Activated naive CD4-positive, alpha-beta T cell (primary cell): ENCODE data around the gene WDPCP.
"Not testable (repeated sequence)": the region's sequence is repeated elsewhere in the genome, so short reads cannot be mapped to it uniquely, and the experiment has no call there.

Experiments used
- DNase-seq, 4 experiments: peaks; one replicate each; lab custom pipeline; 2025; lab: John Stamatoyannopoulos, UW

Gene WDPCP

DNA sequence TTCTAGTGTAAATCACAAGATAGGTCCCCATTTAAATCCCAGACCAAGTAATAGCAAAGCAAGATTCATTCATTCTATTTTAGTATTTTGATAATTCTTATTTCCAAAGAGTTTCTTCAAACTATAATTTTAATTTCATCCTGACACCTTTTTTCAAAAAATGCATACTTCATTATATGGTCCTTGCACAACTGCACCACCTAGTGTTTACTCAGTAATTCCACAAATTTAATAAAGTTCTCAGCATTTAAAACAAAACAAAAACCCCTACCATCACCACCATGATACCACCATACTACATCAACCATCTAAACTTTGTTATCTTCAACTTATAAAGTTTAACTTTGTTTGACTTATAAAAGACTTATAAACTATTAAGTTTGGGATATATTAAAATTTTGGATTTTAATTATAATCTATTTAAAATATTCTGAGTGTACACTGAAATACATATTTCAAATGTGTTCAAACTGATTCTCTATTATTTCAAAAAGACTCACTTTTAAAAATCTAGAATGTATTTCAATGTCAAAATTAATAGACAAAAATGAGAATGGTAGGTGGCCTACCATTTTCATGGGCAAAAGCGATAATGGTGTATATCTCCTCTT, 44.2 kb downstream of the WDPCP start:
- no peak for DNase-seq

DNA sequence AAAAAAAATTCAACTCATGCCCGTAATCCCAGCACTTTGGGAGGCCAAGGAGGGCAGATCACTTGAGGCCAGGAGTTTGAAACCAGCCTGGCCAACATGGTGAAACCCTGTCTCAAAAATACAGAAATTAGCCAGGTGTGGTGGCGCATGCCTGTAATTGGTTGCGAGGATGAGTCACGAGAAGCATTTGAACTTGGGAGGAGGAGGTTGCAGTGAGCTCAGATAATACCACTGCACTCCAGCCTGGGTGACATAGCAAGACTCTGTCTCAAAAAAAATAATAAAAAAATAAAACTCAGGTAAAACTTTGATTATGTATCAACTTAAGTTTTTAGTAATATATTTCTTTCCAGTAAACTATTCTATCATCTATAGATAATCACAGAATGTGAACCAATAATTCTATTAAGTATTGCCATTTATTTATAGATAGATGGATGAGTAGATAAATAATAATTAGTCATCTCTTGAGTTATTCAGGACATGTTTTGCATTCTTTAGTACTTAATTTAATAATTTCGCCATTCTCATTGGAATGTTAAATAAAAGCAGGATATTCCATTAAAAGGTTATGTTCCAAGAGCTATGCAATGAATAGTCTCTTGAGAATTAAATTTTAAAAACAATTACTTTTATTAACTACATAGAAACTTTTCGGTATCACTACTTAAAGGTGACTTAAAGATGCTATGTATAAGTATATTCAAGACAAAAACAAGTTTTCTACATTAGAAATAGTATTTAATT, 48.7 kb downstream of the WDPCP start:
- no peak for DNase-seq

DNA sequence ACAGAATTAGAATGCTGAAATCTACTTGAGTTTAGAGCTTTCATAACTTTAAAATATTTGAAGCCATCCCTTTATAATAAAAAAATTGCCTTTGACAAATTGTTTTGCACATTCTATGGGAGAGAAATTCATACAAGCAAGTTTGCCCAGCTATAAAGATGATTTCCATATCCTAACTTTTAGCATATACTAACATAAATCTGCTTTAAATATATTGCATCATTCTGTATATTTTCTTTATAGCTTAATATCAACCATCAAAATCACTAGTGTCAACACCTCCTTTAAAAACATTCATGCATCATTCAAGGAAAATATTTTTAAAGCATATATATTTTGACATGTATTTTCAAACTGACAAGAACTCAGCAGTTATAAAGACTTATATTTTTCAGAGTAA, 49.9 kb downstream of the WDPCP start:
- no peak for DNase-seq

DNA sequence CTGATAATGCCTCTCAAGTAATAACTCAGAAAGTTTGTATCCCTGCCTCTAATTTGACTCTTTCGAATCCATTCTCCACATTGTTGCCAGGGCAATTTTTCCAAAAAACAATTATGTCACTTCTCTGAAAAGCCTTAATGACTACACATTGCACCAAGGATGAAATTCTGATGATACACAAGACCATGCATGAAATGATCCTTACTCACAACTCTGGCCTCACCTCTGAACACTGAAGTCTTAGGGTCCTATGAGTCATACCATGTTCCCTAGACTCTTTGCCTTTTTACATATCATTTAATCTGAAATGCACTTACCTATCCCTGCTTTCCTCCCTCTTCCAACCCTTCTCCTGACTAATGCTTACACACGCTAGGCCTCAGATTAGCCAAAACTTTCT, 51.0 kb downstream of the WDPCP start:
- DNase-seq: no peak

DNA sequence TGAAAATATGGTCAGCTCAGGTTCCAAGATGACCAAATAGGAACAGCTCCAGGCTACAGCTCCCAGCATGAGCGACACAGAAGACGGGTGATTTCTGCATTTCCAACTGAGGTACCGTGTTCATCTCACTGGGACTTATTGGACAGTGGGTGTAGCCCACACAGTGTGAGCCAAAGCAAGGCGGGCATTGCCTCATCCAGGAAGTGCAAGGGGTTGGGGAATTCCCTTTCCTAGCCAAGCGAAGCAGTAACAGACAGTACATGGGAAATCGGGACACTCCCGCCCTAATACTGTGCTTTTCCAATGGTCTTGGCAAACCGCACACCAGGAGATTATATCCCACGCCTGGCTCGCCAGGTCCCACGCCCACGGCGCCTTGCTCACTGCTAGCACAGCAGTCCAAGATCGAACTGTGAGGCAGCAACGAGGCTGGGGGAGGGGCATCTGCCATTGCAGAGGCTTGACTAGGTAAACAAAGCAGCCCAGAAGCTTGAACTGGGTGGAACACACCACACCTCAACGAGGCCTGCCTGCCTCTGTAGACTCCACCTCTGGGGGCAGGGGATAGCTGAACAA, 57.5 kb downstream of the WDPCP start:
- DNase-seq: no peak

DNA sequence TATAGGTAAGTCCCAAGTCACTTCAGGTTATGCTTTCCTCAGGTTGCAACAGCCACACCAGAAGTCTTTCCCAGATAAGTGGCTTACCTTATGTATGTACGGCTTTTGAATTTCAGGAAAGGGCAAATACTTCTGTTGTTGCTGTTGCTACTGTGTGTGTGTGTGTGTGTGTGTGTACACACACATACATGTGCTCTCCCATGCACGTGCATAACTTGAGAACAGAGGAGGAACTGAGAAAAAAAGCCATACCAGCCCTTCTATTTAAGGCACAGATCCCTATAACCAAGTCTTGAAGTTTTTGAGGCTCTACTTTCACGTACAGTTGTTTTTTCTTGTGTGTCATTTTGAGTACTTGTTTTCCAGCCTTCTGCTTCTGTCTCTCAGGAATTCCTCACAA, 62.4 kb downstream of the WDPCP start:
- no peak for DNase-seq

DNA sequence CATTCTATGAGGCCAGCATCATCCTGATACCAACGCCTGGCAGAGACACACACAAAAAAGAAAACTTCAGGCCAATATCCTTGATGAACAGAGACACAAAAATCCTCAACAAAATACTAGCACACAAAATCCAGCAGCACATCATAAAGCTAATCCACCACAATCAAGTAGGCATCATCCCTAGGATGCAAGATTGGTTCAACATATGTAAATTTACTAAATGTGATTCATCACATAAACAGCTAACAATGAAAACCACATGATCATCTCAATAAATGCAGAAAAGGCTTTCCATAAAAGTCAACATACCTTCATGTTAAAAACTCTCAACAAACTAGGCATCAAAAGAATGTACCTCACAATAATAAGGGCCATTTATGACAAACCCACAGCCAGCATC, 65.3 kb downstream of the WDPCP start:
- DNase-seq: no peak

DNA sequence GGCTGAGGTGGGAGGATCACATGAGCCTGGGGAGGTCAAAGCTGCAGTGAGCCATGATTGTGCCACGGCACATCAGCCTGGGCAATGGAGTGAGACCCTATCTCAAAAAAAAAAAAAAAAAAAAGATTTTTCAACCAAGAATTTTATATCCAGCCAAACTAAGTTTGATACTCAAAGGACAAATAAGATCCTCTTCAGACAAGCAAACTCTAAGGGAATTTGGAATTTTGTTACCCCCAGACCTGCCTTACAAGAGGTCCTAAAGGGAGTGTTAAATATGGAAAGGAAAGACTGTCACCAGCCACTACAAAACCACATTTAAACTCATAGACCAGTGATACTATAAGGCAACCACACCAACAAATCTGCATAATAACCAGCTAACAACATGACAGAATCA, 67.5 kb downstream of the WDPCP start:
- no peak for DNase-seq

DNA sequence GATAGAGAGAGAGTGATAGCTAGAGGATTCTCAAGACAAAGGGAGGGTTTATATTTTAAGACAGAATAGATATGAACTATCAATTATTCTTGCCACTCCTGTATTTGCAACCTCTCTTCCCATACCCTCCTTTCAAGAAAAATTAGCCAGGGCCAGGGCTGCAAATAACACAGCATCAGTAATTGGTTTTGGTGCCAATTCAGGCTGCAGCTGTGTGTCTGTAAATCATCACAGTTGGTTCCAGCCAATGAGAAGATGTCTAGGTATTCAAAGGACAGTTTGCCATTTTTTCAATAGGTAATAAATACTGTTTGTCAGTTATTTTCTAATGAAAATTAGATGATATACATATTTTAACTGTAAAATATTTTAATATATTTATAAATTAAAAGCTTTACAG, 73.5 kb downstream of the WDPCP start:
- DNase-seq: no peak

DNA sequence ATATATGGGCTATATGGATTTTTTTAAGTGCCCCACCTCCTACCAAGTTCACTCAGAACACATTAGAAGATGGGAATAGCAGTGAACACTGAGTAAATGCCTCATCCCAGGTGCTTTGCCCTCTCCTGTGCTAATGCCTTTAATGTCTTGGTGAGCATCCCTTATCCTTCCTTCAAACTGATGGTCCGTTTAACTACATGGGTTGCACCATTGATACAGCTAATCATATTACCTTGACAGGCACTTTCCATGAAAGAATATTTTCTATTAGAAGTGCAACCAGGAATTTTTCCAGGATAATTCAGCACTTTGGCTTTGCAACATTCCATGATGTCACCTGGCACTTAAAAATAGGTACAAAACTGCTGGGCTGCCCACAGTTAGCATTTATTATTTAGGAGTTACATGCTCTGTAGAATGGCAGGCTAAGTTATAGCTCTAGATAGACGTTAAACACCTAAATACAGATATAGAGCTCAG, 74.0 kb downstream of the WDPCP start:
- no peak for DNase-seq

DNA sequence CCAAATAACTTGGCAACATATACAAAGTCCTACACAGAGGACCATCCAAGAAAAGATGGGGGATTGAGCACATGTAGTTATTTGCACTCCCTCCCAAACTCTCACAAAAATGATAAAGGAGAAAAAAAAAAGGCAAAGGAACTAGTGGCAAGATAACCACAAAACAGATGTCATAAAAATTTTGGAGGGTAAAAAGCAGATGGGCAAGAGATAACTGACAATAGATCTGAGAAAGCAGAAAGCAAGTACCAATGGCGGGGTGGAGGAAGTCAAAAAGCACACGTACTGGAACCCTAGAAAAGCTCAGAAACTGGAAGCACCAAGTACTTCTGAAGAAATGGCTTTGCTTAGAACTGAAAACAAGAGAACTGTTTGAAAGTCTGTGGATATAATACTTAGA, 82.0 kb downstream of the WDPCP start:
- no peak for DNase-seq

DNA sequence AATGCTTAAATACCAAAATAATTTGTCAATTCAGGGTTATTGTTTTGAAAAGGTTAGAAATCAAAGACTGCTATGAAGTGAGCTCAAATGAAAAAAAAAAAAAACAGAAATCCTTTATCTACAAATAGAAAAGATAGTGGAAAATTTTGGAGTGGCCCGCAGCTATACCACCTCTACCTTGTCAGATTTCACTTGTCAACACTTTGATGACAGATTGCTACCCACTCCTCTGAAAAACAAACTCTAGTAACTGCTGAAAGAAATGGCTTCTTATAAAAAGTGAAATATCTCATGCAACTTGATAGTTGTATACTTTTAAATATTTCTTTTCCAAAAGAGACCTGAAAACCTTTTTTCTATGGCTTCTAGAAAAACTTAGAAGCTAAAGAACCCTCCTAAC, 84.5 kb downstream of the WDPCP start:
- DNase-seq: no peak

DNA sequence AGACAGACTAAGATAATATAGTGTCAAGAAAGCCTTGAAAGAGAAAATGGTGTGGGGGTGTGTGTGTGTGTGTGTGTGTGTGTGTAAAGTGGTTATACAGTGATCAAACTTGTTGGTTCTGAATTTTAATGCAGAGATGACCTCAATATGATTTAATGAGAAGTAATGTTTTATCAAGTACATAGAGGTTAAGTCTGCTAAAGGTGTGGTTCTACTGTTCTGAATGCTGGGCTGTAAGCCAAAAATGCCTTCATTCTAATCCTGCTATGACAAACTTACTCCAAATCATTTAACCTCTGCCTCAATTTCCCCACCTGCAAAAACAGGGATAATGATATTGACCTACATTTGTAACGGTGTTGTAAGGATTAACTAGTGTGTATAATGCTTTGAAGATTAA, 87.9 kb downstream of the WDPCP start:
- DNase-seq: no peak

DNA sequence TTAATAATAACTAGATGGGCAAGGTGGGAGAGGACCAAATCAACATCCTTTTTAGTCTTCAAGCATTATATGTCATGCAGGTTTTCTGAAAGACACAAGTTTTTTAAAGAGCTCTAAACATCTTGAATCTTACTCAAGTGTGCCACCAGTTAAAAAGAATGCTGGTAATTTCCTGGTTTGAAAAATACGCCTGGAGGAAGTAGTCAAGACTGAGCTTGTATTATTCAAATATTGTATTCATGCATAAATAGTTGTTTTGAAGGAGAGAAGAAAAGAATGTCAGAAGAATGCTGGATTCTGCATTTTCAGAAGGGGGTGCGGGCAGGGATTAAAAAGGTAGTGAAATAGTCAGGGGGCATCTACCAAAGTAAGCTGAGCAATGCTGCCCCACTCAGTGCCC, 90.7 kb downstream of the WDPCP start:
- no peak for DNase-seq

DNA sequence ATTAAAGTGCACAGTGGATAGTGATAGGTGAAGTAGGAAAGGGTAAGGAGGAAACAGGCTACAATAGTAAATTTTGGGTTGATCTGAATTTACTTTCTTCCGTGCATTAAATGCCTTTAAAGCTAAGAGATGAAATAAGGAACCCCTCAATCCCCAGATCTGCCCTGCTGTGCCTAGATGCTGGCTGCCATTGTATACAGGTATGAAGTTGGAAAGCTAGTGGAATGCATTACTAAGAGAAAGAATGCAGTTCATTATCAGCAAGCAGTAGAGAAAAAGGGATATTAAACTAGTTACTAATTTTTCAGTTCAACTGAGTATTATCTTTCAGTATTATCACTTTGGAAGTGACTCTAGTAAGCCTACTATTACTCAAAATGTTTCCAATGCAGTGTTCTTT, 93.3 kb downstream of the WDPCP start:
- DNase-seq: no peak

DNA sequence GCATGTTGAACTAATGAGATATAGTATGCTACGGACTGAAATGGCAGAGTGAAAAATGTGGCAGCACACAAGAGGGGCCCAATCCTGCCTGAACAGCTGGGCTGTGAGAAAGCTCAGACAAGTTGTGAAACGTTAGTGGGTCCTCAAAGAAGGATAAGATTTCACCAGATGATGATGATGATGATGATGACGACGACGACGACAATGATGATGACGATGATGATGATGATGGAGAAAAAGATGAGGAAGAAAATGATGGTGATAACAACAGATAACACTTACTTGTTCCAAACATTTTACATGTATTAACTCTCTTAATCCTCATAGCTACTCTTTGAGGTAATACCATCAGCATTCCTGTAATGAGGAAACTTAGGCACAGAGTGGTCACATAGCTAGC, 94.2 kb downstream of the WDPCP start:
- DNase-seq: no peak

DNA sequence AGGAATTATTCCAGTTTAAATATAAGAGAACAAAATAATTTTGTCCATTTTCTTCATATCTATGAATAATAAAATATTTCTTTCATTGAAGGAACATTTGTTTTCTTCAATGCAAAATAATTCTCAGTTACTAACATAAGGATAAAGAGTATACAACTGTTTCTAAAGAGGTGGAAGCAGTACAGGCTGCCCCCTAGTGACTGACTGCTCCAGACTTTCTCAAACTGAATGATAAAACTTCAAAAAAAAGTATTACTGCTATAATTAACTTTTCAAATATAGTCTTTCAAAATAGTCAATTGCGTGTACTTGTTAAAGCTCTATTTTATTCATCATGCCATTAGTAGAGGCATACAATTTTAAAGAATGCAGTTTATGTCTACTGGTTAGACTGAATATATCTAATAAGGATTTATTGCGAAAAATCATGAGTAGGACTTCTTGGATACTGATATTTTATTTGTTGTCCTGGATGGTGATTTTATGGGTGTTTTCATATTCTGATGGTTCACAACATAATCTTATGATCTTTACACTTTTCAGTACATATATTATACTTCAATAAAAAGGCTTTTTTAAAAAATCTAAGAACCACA, 100.1 kb downstream of the WDPCP start:
- no peak for DNase-seq

DNA sequence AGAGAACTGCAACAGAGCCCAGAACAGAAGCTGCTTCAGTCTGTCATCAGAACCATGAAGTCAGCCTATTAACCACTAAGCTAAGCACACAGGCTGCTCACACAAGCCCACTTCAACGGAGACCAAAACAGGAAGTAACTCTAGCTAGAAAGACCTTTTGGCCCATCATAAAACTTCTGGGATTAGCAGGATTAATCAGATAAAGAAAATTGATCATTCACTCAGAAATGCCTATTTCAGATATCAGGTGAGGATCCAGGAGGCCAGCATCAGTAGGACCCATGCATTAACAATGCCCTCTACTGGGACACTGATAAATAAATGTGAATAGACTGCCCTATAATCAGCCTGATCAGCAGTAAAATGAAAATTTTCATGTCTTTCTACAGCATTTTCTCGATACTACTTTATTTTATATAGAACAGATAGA, 101.4 kb downstream of the WDPCP start:
- no peak for DNase-seq

DNA sequence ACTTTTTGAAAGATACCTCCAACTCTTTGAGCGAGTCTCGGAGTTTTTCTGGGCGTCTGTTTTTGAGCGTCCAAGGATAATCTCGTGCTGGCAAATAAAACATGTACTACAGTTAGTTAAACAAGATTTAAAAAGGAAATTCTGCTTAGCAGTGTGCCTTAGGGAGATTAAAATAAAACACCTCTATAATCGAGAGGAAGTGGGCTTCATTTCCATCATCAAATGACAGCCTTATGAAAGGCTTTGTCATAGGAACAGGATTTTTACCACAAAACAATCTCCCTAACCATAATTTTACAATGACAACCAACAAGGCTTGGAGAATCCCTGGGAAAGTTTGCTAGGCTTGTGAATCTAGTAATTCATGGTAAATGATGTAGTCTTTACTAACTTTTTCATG, 103.4 kb downstream of the WDPCP start:
- DNase-seq: no peak

DNA sequence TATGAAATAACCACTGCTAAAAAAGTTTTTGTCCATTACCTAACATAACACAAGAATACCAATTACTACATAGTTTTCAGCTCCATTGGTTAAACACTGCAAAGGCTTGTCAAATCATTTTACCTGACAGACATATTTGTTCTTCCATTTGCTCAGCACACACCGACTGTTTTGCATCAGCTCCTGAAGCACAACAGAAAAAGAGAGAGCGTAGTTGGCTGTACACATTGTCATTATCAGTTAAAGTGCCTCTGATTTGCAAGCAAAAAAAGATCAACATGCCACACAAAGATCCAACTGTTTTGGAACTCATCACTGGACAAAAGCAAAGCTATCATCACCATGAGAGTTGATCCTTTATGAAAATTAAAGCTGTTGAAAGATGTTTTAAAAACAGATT, 103.8 kb downstream of the WDPCP start:
- DNase-seq: no peak

DNA sequence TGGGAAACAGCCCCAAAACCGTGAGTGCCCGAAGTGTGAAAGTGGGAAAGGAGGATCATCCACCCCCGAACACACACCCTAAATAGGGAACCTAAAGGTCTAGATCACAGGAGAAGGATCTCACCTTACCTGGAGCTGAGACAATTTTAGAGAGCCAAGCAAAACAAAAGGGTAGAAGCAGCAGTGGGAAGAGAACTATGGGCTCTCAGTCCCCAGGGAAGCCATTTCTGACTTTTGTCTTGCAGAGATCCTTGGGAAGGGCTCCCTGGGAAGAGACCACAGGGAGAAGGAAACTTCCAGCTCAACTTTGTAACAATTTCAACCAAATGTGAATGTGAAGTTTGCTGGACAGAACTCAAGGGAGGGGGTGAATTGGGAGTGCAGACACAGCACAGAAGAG, 110.6 kb downstream of the WDPCP start:
- DNase-seq: no peak

DNA sequence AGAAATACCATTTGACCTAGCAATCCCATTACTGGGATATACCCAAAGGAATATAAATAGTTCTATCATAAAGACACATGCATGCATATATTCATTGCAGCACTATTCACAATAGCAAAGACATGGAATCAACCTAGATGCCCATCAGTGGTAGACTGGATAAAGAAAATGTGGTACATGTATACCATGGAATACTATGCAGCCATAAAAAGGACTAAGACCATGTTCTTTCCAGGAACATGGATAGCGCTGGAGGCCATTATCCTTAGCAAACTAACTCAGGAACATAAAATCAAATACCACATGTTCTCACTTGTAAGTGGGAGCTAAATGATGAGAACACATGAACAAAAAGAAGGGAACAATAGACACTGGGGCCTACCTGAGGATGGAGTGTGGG, 119.0 kb downstream of the WDPCP start:
- DNase-seq: not testable (repeated sequence)

DNA sequence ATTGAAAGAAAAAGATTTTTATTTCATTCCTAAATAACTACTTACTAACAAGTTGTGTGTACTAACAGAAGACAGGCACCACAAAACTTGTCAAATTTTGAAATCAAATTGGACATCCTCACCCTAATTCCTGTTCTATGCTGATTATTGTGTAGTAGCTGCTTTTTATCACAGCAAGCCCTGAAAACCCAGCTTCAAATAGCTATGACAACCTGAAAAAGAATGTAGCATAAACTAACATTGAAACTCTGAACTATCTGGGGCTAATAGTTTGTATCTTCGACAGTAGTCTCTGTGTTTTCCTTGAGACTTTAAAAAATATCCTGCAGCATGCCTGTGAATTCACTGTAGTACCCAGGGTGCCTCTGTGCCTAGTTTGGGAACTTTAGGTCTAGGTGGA, 122.6 kb downstream of the WDPCP start:
- DNase-seq: no peak
